ENCODE results near the gene GEMIN4.
"Not testable (repeated sequence)": the region's sequence is repeated elsewhere in the genome, so short reads cannot be mapped to it uniquely, and the experiment has no call there.

The GEMIN4 gene

GRCh38 chr17:705863-706262 lies 46.2 kb downstream of the GEMIN4 start:
- in situ Hi-C loops (cut with MboI; ENCODE audit: low sequenced_read_pairs) = no loop called here

- in situ Hi-C loops (cut with MboI; ENCODE audit: low sequenced_read_pairs) = no loop called here
Measured at GRCh38 chr17:705011-705410, 47.1 kb downstream of the GEMIN4 start.

DNA sequence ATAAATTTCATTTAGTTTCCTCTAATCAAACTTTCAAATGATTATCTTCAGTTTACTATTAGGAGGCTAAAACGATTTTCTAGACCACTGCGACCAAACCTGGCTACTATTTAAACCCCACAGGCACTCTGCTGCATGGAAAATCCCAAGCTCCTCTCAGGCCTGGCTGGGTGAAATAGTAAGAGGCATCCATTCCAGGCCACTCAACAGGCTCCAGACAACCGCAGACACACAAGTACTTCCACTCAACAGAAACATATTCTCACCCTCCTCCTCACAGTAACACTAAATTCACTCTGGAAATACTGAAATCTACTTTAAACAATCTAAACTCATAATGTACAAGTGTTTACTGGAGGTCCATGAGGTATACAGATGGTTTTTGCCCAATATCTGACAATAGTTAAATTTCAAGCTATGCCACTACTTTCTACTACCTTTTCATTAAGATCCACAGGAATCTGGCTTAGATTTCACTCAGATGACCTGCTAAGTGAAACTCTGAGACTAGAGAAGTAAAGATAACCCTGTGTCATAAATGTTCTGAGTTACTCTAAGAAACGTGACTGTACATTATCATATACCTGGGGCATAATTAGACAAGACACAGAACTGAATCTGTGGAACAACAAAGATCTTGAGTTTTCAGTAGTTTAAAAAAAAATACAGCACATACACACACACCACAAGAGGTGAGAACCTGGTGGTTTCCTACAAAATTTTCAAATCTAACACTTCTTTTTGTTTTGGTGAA lies 47.8 kb downstream of the GEMIN4 start:
- in situ Hi-C loops (cut with MboI; ENCODE audit: low sequenced_read_pairs) = no loop called here

GRCh38 chr17:703081-703875 lies 48.8 kb downstream of the GEMIN4 start:
- in situ Hi-C loops (cut with MboI; ENCODE audit: low sequenced_read_pairs) = no loop called here

DNA sequence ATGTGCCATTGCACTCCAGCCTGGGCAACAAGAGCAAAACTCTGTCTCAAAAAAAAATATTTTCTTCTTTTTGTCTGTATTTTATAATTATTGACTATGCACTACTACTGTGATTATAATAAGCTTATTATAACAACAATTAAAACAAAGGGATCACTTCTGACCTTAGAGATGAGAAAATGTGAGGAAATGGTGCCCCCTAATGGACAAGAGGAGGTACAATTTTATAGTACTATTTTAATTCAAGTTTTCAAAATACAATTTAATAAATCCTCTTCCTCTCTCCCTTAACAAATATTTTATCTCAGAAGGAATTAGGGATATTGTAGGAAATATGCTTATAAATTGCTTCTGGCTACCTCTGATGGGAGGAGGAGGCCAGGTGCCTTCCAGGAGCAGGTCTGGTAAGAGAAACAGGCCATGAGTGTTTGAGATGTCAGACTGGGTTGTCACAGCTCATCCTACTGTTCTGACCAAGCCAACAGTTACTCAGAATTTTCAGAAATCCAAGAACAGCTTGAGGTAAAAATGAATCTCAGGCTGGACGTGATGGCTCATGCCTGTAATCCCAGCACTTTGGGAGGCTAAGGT lies 51.5 kb downstream of the GEMIN4 start:
- in situ Hi-C loops (cut with MboI; ENCODE audit: low sequenced_read_pairs) = no loop called here

- in situ Hi-C loops (cut with MboI; ENCODE audit: low sequenced_read_pairs) = no loop called here
Measured at GRCh38 chr17:699345-699744, 52.7 kb downstream of the GEMIN4 start.

- in situ Hi-C loops (cut with MboI; ENCODE audit: low sequenced_read_pairs) = not testable (repeated sequence)
Measured at GRCh38 chr17:698096-698495, 54.0 kb downstream of the GEMIN4 start.

- in situ Hi-C loops (cut with MboI; ENCODE audit: low sequenced_read_pairs) = no loop called here
Measured at GRCh38 chr17:697682-698081, 54.4 kb downstream of the GEMIN4 start.

DNA sequence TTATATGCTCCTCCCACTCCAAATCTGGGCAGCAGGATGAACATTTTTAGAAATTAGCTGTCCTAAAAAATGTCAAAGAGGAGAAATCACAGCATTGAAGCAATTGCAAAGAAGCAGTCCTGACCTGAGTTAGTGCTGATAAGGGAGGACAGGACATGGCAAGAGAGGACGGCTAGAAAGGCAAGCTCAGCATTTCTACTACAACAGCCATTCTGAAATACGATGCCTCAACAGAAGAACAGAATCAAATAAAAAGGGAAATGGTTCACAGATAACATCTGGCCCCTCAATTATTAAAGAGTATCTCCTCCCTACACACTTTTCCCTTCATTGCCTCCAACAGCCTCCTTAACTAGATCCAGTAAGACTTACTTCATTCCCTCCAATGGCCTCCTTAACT lies 55.7 kb downstream of the GEMIN4 start:
- in situ Hi-C loops (cut with MboI; ENCODE audit: low sequenced_read_pairs) = no loop called here
